HG02678 (cell line): ENCODE data around the gene SYMPK.
"Not testable (repeated sequence)": the region's sequence is repeated elsewhere in the genome, so short reads cannot be mapped to it uniquely, and the experiment has no call there.

ENCODE experiments used
- ATAC-seq: cut with Tn5 transposase; IDR thresholded peaks from one replicate; pipeline ENCODE4 v1.9.1; 2021; ENCODE audit warnings: mild to moderate bottlenecking, moderate library complexity; ENCODE audit not compliant: unreplicated experiment

The SYMPK gene

GRCh38 chr19:45862564-45863334 lies at the start of gene SYMPK:
TSS of gene SYMPK (minus strand) at chr19:45863147. CDS start at chr19:45854495, 8,652 bp downstream.
- ATAC-seq: peak; percentile 93

- no peak for ATAC-seq
These were observed 48.3 kb upstream of the SYMPK start for GRCh38 chr19:45911291-45911690.

GRCh38 chr19:45908956-45909355 lies 46.0 kb upstream of the SYMPK start:
- no peak for ATAC-seq

GRCh38 chr19:45906221-45906620 lies 43.3 kb upstream of the SYMPK start:
- no peak for ATAC-seq

DNA sequence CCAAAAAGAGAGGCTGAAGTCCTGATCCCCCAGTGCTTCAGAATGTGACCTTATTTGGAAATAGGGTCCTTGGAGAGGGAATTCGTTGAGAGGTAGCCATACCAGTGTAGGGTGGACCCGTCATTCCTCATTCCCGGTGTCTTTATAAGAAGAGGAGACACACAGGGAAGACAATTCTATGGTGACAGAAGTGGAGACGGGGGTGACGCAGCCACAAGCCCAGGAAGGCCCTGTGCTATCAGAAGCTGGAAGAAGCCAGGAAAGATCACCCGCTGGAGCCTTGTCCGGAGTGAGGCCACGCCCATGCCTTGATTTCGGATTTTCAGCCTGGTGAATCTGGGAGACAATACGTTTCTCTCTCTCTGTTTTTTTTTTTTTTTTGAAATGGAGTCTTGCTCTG lies 42.1 kb upstream of the SYMPK start:
- no peak for ATAC-seq

DNA sequence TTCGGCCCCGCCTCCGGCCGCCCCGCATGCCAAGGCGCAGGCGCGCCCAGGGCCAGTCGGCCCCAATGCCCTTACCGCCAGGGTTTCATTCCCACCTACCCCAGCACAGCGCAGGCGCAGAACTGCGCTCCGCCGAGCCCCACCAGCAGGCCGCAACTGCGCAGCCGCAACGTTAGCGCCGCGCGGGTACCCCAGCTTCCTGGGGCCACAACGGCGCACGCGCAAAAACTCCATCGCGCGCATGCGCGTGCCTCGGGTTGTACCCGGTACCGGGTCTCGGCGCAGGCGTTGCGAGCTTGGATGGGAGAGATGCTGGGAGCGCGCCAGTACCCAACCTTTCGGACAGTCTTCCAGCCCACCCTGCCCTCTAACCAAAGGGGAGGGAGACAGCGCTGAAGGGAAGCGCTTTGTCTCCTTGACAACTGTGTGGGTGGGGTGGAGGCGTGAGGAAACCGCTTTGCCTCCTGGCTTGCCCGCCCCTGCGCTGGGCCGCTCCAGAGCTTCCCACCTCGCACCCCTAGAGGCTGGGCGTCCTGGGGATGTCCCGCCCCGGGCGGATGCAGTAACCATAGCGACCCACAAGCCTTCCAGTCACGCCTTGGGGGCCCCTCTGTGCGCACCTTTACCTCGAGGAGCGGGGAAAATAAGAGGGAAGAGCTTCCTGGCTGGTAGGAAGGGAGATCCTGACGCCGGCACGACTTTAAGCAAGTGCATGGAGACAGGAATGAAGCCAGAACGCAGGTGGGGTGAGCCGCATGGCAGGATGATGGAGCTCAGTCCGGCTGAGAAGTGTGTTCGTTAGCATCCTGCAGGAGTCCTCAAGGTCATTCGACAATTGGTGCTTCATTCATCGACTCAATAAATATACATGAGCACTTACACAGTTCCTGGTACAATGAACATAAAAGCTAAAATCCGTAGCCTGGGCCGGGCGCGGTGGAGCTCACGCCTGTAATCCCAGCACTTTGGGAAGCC lies 40.0 kb upstream of the SYMPK start:
- peak; percentile 90 for ATAC-seq

DNA sequence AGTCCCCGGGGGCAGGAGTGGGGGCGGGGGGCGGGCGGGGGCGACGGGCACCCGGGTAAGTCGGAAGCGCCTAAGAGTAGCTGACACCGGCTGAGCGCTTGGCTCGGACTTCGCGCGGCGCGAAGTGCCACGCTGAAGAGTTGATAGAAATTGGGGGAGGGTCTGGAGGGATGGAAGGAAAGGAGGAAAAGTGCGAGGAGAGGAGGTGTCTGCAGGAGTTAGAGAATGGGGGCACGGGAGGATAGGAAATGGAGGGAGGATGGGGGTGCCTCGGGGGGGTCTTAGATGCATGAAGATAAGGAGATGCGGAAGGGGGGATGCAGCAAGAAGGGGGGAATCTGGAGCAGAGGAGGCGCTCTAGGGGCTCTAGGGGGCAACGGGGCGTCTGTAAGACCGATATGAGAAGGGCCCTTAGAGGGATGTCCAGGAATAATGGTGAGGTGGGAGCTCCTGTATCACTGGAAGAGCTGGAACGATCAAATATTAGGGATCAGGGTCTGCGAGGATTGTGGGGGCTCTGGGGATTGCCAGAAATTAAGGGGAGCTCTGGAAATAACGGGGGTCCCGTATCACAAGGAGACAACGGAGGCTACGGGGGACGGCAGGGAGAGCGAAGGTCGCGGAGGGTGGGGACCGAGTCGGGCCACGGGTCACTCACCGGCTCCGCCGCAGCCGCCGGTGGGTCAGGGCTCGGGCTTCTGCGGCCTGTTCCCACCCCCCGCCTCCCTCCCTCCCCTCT lies 39.1 kb upstream of the SYMPK start, which contains the start of gene MYPOP:
Gene MYPOP (minus strand): TSS at position 702 of the 739 bp plus-strand sequence. CDS start 840 bp downstream, outside the sequence.
- no peak for ATAC-seq

GRCh38 chr19:45901432-45901911 lies 38.5 kb upstream of the SYMPK start:
- no peak for ATAC-seq

- no peak for ATAC-seq
These were observed 37.9 kb upstream of the SYMPK start for GRCh38 chr19:45900738-45901431.

GRCh38 chr19:45899919-45900589 lies 37.1 kb upstream of the SYMPK start:
- no peak for ATAC-seq

- ATAC-seq: no peak
These were observed 36.3 kb upstream of the SYMPK start for GRCh38 chr19:45899253-45899652.

DNA sequence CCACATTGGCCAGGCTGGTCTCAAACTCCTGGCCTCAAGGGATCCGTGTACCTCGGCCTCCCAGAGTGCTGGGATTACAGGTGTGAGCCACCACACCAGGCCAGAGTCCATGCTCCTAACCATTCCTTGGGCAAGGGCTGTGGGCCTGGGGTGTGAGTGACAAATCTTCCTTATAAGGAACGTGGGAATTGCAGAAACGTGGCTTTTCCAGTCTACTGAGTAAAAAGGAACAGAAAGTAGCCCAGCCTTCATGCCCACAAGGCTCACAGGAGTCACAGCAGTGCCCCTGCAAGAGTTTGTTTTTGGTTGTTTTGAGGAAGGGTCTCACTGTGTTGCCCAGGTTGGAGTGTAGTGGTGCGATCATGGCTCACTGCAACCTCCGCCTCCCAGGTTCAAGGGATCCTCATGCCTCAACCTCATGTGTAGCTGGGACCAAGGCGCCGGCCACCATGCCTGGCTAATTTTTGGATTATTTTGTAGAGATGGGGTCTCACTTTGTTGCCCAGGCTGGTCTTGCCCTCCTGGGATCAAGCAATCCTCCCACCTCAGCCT lies 34.4 kb upstream of the SYMPK start:
- ATAC-seq: no peak

DNA sequence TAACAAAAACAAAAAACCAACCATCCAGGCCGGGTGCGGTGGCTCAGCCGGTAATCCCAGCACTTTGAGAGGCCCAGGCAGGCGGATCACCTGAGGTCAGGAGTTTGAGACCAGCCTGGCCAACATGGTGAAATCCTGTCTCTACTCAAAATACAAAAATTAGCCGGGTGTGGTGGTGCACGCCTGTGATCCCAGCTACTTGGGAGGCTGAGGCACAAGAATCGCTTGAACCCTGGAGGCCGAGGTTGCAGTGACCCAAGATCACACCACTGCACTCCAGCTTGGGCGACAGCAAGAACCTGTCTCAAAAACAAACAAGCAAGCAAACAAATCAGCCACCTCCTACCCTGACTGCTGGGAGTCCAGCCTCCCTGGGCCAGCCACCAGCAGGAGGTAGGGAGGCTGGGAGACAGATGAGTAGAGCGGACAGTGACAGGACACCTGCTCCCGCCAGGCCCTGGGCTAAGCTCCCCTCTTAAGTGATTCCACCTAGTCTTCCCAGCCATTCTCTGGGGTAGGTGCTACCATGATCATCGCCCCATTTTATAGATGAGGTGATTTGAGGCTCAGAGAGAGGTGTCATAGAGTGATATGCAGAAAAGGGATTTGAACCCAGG lies 33.1 kb upstream of the SYMPK start:
- not testable (repeated sequence) for ATAC-seq

DNA sequence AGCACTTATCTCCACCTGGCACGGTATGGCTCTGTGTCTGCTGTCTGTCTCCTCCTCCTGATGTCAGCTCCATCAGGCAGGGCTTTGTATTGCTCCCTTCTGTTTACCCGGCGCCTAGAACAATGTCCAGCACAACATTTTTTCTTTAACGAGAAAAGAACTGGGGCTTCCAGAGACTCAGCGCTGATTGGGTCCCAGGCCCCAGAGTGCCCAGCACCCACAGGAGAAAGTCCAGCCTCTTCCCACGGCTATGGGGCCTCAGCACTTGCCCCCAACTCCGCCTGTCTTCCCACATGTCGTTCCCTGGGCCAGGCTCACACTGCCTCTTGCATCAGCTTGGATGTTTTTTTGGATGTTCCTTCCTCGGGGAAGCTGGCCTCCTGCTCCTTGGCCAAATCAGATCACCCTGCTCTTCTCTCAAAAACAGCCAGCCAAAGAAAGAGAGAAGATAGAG lies 32.6 kb upstream of the SYMPK start:
- no peak for ATAC-seq

- no peak for ATAC-seq
These were observed 27.9 kb upstream of the SYMPK start for GRCh38 chr19:45890877-45891276.

DNA sequence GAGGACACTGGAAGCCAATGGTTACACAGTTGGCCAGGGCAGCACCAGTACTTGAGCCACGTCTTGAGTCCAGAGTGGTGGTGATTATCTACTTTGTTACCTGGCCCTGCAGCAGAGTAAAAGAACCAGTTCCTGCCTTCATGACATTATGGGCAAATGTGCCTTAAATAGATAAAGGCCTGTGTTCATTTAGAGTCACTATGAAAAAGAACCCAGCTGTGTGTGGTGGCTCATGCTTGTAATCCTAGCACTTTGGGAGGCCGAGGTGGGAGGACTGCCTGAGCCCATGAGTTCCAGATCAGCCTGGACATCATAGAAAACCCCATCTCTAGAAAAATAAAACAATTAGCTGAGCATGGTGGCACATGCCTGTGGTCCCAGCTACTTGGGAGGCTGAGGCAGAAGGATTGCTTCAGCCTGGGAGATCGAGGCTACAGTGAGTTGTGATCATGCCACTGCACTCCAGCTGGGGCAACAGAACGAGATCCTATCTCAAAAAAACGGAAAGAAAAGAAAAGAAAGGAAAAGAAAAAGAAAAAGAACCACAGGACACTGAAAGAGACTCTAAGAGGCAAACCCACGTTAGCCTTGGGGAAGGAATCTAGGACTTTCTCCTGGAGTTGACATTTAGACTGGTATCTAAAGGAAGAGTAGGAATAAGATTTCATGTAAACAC lies 26.4 kb upstream of the SYMPK start:
- ATAC-seq: no peak

DNA sequence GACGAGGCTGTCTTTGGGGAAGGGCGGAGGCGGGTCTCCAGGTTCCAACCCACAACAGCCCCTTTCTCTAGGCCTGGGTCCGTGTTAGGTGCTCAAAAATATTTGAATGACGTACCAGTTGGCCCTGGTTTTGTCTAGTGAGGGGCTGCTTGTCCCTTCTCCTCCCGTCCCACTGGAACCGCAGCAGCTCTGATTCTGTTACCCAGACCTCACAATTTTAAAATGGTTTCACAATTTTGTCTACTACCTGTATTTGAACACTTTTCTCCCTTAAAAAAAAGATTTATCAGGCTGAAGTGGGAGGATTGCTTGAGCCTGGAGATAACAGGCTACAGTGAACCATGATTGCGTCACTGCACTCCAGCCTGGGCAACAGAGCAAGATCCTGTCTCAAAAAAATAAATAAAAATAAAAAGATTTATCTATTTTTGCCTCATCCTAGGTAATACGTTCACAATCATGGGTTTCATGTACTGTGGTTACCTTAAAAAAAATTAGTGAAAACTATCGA lies 24.3 kb upstream of the SYMPK start:
- ATAC-seq: no peak
